ENCODE data around the gene EDNRA.

GRCh38 chr4:147539959-147540358 lies 59.1 kb downstream of the EDNRA start:
- TF ChIP-seq, protein P1, sequence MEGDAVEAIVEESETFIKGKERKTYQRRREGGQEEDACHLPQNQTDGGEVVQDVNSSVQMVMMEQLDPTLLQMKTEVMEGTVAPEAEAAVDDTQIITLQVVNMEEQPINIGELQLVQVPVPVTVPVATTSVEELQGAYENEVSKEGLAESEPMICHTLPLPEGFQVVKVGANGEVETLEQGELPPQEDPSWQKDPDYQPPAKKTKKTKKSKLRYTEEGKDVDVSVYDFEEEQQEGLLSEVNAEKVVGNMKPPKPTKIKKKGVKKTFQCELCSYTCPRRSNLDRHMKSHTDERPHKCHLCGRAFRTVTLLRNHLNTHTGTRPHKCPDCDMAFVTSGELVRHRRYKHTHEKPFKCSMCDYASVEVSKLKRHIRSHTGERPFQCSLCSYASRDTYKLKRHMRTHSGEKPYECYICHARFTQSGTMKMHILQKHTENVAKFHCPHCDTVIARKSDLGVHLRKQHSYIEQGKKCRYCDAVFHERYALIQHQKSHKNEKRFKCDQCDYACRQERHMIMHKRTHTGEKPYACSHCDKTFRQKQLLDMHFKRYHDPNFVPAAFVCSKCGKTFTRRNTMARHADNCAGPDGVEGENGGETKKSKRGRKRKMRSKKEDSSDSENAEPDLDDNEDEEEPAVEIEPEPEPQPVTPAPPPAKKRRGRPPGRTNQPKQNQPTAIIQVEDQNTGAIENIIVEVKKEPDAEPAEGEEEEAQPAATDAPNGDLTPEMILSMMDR (IDR thresholded peaks at IDR 0.05) = no peak
- TF ChIP-seq POLR2A (IDR thresholded peaks at IDR 0.05) = no peak
